B cell (primary cell): Measurements from ENCODE around the gene KCTD12.

Source experiments
- CTCF ChIP-seq: fragments of 200-600 bp; IDR thresholded peaks from one replicate; pipeline ENCODE4 v1.8.0; 2022; ENCODE audit warnings: antibody characterized with exemption, mild to moderate bottlenecking
- EZH2 ChIP-seq: IDR thresholded peaks from 2 replicates; pipeline ENCODE4 v1.6.1; 2012; ENCODE audit warnings: borderline replicate concordance, low read depth, mild to moderate bottlenecking, moderate library complexity, low read length; ENCODE audit not compliant: insufficient read depth, poor library complexity, severe bottlenecking

GRCh38 chr13:76890021-76890420 is 3.8 kb upstream of the KCTD12 start:
- TF ChIP-seq CTCF (no peak), EZH2 (no peak)
